Heart right ventricle (tissue), 16 donors: Measurements from ENCODE around the gene PHLPP1. TPM values are rescaled to one million over a fixed set of nuclear protein-coding genes. Genes with fewer than 3 reads are reported as not detected.

Experiments used
- ATAC-seq, 8 donors: fragments of 200-7000 bp; cut with Tn5 transposase; one replicate each; pipeline ENCODE4 v1.9.1; 2020; ENCODE audit warnings: mild to moderate bottlenecking in 8 of 8, moderate library complexity in 8 of 8, moderate number of reproducible peaks in 1 of 8
- DNase-seq, 2 donors: peaks; one replicate each; pipeline ENCODE4 v3.0.0-alpha.2; 2020
- H3K27ac ChIP-seq, 10 donors: fragments of 200-600 bp; sonication (generic) in 2 of 10; one replicate each; pipeline versions ENCODE4 v1.5.0 to v1.8.0; 2020 to 2022; ENCODE audit warnings: mild to moderate bottlenecking in 3 of 10
- H3K27me3 ChIP-seq, 7 donors: fragments of 200-600 bp; one replicate each; pipeline ENCODE4 v1.8.0; 2021 to 2022; ENCODE audit warnings: mild to moderate bottlenecking in 2 of 7
- H3K36me3 ChIP-seq, 9 donors: fragments of 200-600 bp; sonication (generic) in 1 of 9; one replicate each; pipeline versions ENCODE4 v1.5.0 to v1.8.0; 2020 to 2022; ENCODE audit warnings: mild to moderate bottlenecking in 2 of 9
- H3K4me1 ChIP-seq, 9 donors: fragments of 200-600 bp; sonication (generic) in 1 of 9; one replicate each; pipeline versions ENCODE4 v1.5.0 to v1.8.0; 2020 to 2022; ENCODE audit warnings: mild to moderate bottlenecking in 4 of 9
- H3K4me3 ChIP-seq, 10 donors: fragments of 200-600 bp; sonication (generic) in 2 of 10; one replicate each; pipeline versions ENCODE4 v1.5.0 to v1.8.0; 2020 to 2022; ENCODE audit warnings: mild to moderate bottlenecking in 7 of 10, moderate library complexity in 2 of 10
- H3K9me3 ChIP-seq, 11 donors: fragments of 200-600 bp in 10 of 11; sonication (generic) in 2 of 11; one replicate each; pipeline versions ENCODE4 v1.5.0 to v1.8.0; 2013 to 2022; ENCODE audit warnings: mild to moderate bottlenecking in 2 of 11, control low read depth in 1 of 11, moderate library complexity in 1 of 11
- CTCF ChIP-seq, 9 donors: fragments of 200-600 bp; sonication (generic) in 2 of 9; IDR thresholded peaks; one replicate each; pipeline versions ENCODE4 v1.5.0 to v1.8.0; 2021 to 2022; ENCODE audit warnings: antibody characterized with exemption in 9 of 9, mild to moderate bottlenecking in 5 of 9, moderate library complexity in 1 of 9
- WGBS, 2 donors: extraction: QIAGEN DNeasy Blood & Tissue Kit; methylation state at CpG; one replicate each; pipeline ENCODE4 v1.1.7; 2013; ENCODE audit warnings: inconsistent platforms in 1 of 2; 5-methylcytosine and 5-hydroxymethylcytosine counted together
- intact Hi-C, 10 donors: fragments of 100-400 bp; cut with DNase I; formaldehyde crosslinking; loops; one replicate each; pipeline versions ENCODE4 v1.11.1 to v1.14.2; 2022
- polyA plus RNA-seq, 2 donors: library from polyadenylated mRNA; stranded (reverse); fragments of 200-250 nt; gene quantifications; one replicate each; pipeline ENCODE4 v1.2.3, GENCODE V29; 2013
- total RNA-seq, 10 donors: library from RNA; stranded (reverse); fragmentation: NEBNext Ultra II Directional in 3 of 10; extraction: Animal tissue kit (Norgen Biotek cat#: 25700) in 3 of 10; gene quantifications; one replicate each; pipeline versions ENCODE4 v1.2.1 to v1.2.4, GENCODE V29; 2021 to 2023
- donor health status: Arrhythmogenic right ventricular cardiomyopathy.
- donor health status: ischemic (EF 13 %, LVEDD 7.1; RV severe dilation, severe dysfunction).
- donor health status: healthy with polysubstance abuse.
- donor health status: DM: no; HTN: yes; CAD: no.
- donor health status: DM: no; HTN: no; CAD: no.
- donor health status: ischemic (EF 25% LVEDD 6.9; RV normal size, moderate dysfunction).
- donor health status: ischemic (EF 25% LVEDD 5.7; RV mildly dilated, moderate dysfunction).
- donor health status: healthy.
- donor health status: DM: yes; HTN: yes; CAD: no.
- donor health status: Ischemic cardiomyopathy.
- donor health status: ischemic (EF 35%, LVEDD 5.7; RV mildly dilated, moderate dysfunction).
- donor health status: nonischemic (EF 11% LVEDD 7.7; RV severe dilation, severe dysfunction).
- donor health status: DM: yes; HTN: yes; CAD: no.
- donor health status: PGD.
- donor health status: ischemic (EF 29% LVEDD 5.4; RV normal size, mild dysfunction).
- donor health status: nonischemic (EF 23%, LVEDD 6.1; RV moderate dilation, normal function).

The PHLPP1 gene
- total and polyA plus RNA-seq, 12 donors: 1.8 to 10.7 (median 8.0) TPM

GRCh38 chr18:62678847-62679485 is 36.4 kb upstream of the PHLPP1 start:
- Histone ChIP-seq H3K27me3 (no peaks in the 10 kb centered on the region), H3K36me3 (no peaks in the 10 kb centered on the region), H3K27ac (no peak overlapping the region), H3K9me3 (no peaks in the 10 kb centered on the region), H3K4me1 (no peaks in the 10 kb centered on the region), H3K4me3 (no peak overlapping the region)
- WGBS, 2 donors: 82 to 87% methylated on average over 9 of the region's 9 CpGs
- ATAC-seq (no peak), DNase-seq (no peak)
- intact Hi-C loops: no loop called here
- TF ChIP-seq CTCF (IDR thresholded peaks at IDR 0.05): no peak

GRCh38 chr18:62682371-62682770 is 33.0 kb upstream of the PHLPP1 start:
- no peak for DNase-seq
- Histone ChIP-seq H3K36me3 (no peaks in the 10 kb centered on the region), H3K4me1 (no peaks in the 10 kb centered on the region), H3K9me3 (peaks cover 0 to 14% (median 0%) of the 10 kb centered on the region in 11 donors), H3K27me3 (no peaks in the 10 kb centered on the region), H3K27ac (no peak overlapping the region), H3K4me3 (no peak overlapping the region)
- TF ChIP-seq CTCF (IDR thresholded peaks at IDR 0.05): no peak
- WGBS, 2 donors: 75% methylated on average over 4 of the region's 4 CpGs
- ATAC-seq: no peak
- intact Hi-C loops: no loop called here

- DNase-seq (no peak), ATAC-seq (no peak)
- Histone ChIP-seq H3K4me1 (no peaks in the 10 kb centered on the region), H3K27me3 (no peaks in the 10 kb centered on the region), H3K36me3 (no peaks in the 10 kb centered on the region), H3K4me3 (no peak overlapping the region), H3K9me3 (peaks cover 0 to 29% (median 0%) of the 10 kb centered on the region in 11 donors), H3K27ac (no peak overlapping the region)
- intact Hi-C loops: no loop called here
- 77 to 79% methylated on average over 4 of the region's 4 CpGs for WGBS, 2 donors
- no peak for TF ChIP-seq CTCF (IDR thresholded peaks at IDR 0.05)
Measured at GRCh38 chr18:62683935-62684334, 31.4 kb upstream of the PHLPP1 start.

- no peaks in the 10 kb centered on the region for H3K36me3 ChIP-seq
- DNase-seq: no peak
- no peaks in the 10 kb centered on the region for H3K4me1 ChIP-seq
- H3K27me3 ChIP-seq: no peaks in the 10 kb centered on the region
- peaks cover 0 to 41% (median 0%) of the 10 kb centered on the region in 11 donors for H3K9me3 ChIP-seq
- intact Hi-C loops: no loop called here
- no peak for ATAC-seq
- no peak overlapping the region for H3K27ac ChIP-seq
- no peak for TF ChIP-seq CTCF (IDR thresholded peaks at IDR 0.05)
- WGBS, 2 donors: 94% methylated on average over 7 of the region's 7 CpGs
- no peak overlapping the region for H3K4me3 ChIP-seq
Measured at GRCh38 chr18:62688743-62689317, 26.5 kb upstream of the PHLPP1 start.
